ENCODE measurements around the gene NOTCH4. TPM values are rescaled to one million over a fixed set of nuclear protein-coding genes. Genes with fewer than 3 reads are reported as not detected.

The NOTCH4 gene
- total RNA-seq, 1 experiment from 2014 or later, result 2.3 TPM

- H3K23ac ChIP-seq (ENCODE audit: insufficient read length, low read depth, low read length), result no peak overlapping the region
- H3K36me3 Mint-ChIP-seq (ENCODE audit: insufficient read depth in 1 of 3, low read depth in 3 of 3), result no peaks in the 10 kb centered on the region
- WGBS (ENCODE audit: extremely low coverage, insufficient read length, low lambda C conversion rate), result no CpG with 5 or more reads among the region's 2 CpGs
- H3K27ac ChIP-seq (ENCODE audit: insufficient read length, low read depth, low read length), result no peak overlapping the region
- no peak overlapping the region for H3K9ac ChIP-seq (ENCODE audit: extremely low read depth, insufficient read length, low read length)
- no peak for DNase-seq
- H3K27me3 Mint-ChIP-seq (ENCODE audit: low read depth), result peaks cover 3% of the 10 kb centered on the region
- no peak overlapping the region for H3K4ac ChIP-seq (ENCODE audit: low read depth, low read length)
- H3K9me3 ChIP-seq (ENCODE audit: control insufficient read depth, low read depth, low read length), result no peaks in the 10 kb centered on the region
- H3T11ph ChIP-seq (ENCODE audit: low read length), result no peak overlapping the region
- no peak overlapping the region for H3K14ac ChIP-seq (ENCODE audit: insufficient read depth, low read length)
- no peak overlapping the region for H4K8ac ChIP-seq (replicated peaks; ENCODE audit: insufficient read length, low read depth, low read length)
- H2BK12ac ChIP-seq (ENCODE audit: insufficient read length, low read depth, low read length), result no peak overlapping the region
- no peak overlapping the region for H2BK120ac ChIP-seq (ENCODE audit: low read depth, low read length, poor library complexity, severe bottlenecking)
- H2AK5ac ChIP-seq (ENCODE audit: insufficient read length, low read length), result no peak overlapping the region
- no peaks in the 10 kb centered on the region for H4K20me1 ChIP-seq (ENCODE audit: control insufficient read depth, insufficient read depth, insufficient read length)
- H4K5ac ChIP-seq (ENCODE audit: insufficient read length, low read depth, low read length), result no peak overlapping the region
- no peak overlapping the region for H4K91ac ChIP-seq (ENCODE audit: insufficient read length, low read depth, low read length)
- no peak overlapping the region for H2AFZ ChIP-seq (ENCODE audit: low read length)
- no peak overlapping the region for H2BK15ac ChIP-seq (ENCODE audit: low read depth, low read length)
- H3K4me2 ChIP-seq (ENCODE audit: insufficient read depth, insufficient read length, low read length), result no peak overlapping the region
- no peak overlapping the region for H3K18ac ChIP-seq (ENCODE audit: insufficient read length, low read depth, low read length)
- no peaks in the 10 kb centered on the region for H3K27me3 ChIP-seq (ENCODE audit: insufficient read depth, low read length)
- no peak overlapping the region for H3K4me3 Mint-ChIP-seq
- no peaks in the 10 kb centered on the region for H3K23me2 ChIP-seq (ENCODE audit: insufficient read length, low read depth, low read length, poor library complexity, severe bottlenecking)
- no peaks in the 10 kb centered on the region; a peak in 2 of 5 replicates for H3K9me3 Mint-ChIP-seq
- no peak overlapping the region for H3K27ac Mint-ChIP-seq
- H2BK5ac ChIP-seq (ENCODE audit: insufficient read length, low read length), result no peak overlapping the region
- no peaks in the 10 kb centered on the region for H3K79me1 ChIP-seq (ENCODE audit: insufficient read depth, low read depth, low read length, poor library complexity, severe bottlenecking)
- no peaks in the 10 kb centered on the region for H3K4me1 ChIP-seq (ENCODE audit: insufficient read depth, low read length)
- H3K56ac ChIP-seq (ENCODE audit: insufficient read length, low read depth, low read length), result no peak overlapping the region
- no peak for TF ChIP-seq CTCF (conservative IDR thresholded peaks at IDR 0.05)
- H3K4me1 Mint-ChIP-seq, result peaks cover 0 to 5% of the 10 kb centered on the region in 2 experiments; a peak in 2 of 4 replicates
- no peak overlapping the region for H2BK20ac ChIP-seq (ENCODE audit: low read depth, low read length, poor library complexity, severe bottlenecking)
- no peaks in the 10 kb centered on the region for H3K79me2 ChIP-seq (ENCODE audit: insufficient read depth, low read length)
Observed at GRCh38 chr6:32239462-32239861, 15.6 kb upstream of the NOTCH4 start.

All from H9 (cell line).